Activated CD4-positive, CD25-positive, alpha-beta regulatory T cell treated with anti-CD3 and anti-CD28 coated beads, Interleukin-2, amount 50 U/mL, for 24 hours (primary cell): ENCODE results near the gene POU3F1.

ENCODE experiments used
- ATAC-seq, 2 donors: fragments of 150-1000 bp; cut with Tn5 transposase; one replicate each; pipeline ENCODE4 v1.10.0; 2021; ENCODE audit warnings: mild to moderate bottlenecking in 1 of 2, moderate library complexity in 1 of 2

Gene POU3F1

DNA sequence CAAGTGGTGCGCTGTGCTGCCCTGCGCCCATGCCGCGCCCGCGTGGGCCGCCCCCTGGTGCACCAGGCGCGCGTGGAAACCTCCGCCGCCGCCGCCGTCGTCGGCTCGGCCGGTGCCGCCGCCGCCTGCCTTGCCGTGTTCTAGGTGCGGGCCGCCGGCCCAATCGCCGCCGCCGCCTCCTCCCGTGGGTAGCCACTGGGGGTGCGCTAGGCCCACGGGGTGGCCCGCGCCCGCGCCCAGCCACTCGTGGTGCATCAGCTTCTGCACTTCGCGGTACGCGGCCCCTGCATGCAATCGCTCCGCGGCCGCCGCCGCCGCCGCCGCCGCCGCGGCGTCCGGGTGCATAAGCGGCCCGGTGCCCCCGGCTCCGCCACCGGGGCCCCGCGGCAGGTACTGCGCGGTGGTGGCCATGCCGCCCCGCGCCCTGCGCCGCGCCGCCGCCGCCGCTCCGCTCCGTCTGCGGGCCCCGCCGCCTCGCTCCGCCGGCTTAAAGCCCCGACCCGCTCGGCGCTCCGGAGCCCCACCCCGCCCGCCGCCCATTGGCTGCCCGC lies at the start of gene POU3F1:
Gene POU3F1 (minus strand): TSS at position 461 of the 551 bp plus-strand sequence. CDS start 50 bp downstream, at position 411.
- no peak for ATAC-seq

DNA sequence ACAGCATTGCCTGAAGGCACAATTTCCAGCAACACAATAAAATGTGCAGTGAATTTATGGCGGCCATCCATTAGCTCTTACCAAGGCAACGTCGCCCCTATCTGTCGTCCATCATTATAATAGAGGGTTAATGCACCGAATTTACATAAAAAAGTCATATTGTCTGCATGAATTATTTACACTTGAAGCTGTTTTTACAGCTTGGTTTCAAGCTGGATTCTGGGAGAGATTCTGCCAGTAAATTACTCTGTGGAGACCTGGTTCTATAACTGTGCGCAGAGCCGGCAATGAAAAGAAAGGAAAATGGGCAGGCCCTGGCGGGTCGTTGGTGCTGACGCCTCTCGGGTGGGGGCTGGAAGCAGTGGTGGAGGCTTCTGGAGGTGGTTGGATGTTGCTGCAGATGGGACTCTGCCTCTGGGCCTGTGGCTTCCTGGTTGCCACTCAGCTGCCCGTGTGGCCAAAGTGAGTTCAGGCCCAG lies 48.9 kb upstream of the POU3F1 start:
- ATAC-seq = no peak

DNA sequence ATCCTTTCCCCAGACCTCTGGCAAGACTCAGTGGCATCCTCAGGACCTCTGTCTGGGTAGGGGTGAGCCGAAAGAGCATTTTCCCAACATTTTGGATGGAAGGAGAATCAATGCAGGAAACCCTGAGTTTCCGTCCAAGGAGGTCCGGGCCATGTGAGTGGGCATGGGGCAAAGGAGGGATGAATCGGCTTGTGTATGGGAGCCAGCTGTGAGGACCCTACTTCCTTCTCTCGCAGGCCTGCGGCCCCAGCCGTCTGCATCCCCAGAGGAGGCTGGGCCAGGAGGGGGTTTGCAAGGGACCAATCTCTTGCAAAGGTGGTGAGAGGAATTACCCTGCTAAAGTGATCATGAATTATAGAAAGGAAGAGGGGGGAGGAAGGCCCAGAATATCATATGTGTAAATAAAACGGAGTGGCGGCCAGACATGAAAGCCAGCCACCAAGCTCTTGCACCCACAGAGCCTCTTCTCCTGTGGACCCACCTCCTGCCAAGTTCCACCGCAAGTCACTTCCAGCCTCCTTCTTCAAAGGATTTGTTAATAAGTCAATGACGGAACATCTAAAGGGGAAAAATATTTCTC lies 48.2 kb upstream of the POU3F1 start:
- ATAC-seq = no peak

GRCh38 chr1:38093569-38094520 lies 47.3 kb upstream of the POU3F1 start:
- no peak for ATAC-seq

- no peak for ATAC-seq
Observed at GRCh38 chr1:38092256-38092655, 45.7 kb upstream of the POU3F1 start.

GRCh38 chr1:38090796-38091195 lies 44.2 kb upstream of the POU3F1 start:
- no peak for ATAC-seq

DNA sequence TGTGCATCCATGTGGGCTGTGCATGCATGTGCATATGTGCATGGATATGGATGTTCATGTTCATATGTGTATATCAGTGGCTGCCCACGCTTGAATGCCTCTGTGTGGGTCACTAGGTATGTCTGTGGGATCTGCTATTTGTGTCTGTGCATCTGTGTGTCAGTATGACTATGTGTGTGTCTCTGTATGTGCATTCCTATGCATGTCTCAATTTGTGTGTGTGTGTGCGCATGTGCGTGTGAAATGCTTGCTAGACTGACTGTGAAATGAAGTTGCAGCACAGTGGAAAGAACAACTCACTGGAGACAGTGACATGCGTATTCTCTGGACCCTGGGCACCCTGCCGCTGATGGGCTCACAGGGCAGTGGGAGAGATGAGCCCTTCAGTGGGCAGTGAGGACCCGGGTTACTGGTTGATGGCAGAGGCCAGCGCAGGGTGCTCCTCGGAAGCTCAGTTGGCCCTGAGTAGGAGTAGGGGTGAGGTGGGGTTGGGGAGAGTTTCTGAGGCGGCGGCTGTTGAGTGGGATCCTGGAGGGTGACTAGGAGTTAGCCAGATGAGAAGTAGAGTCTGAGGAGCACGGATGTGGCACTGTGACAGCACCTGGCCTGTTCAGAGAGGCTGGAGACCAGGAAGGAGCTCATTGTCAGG lies 43.2 kb upstream of the POU3F1 start:
- ATAC-seq = no peak

GRCh38 chr1:38088791-38089190 lies 42.2 kb upstream of the POU3F1 start:
- no peak for ATAC-seq

- ATAC-seq = no peak
Observed at GRCh38 chr1:38088366-38088765, 41.8 kb upstream of the POU3F1 start.

GRCh38 chr1:38087676-38088075 lies 41.1 kb upstream of the POU3F1 start:
- no peak for ATAC-seq

DNA sequence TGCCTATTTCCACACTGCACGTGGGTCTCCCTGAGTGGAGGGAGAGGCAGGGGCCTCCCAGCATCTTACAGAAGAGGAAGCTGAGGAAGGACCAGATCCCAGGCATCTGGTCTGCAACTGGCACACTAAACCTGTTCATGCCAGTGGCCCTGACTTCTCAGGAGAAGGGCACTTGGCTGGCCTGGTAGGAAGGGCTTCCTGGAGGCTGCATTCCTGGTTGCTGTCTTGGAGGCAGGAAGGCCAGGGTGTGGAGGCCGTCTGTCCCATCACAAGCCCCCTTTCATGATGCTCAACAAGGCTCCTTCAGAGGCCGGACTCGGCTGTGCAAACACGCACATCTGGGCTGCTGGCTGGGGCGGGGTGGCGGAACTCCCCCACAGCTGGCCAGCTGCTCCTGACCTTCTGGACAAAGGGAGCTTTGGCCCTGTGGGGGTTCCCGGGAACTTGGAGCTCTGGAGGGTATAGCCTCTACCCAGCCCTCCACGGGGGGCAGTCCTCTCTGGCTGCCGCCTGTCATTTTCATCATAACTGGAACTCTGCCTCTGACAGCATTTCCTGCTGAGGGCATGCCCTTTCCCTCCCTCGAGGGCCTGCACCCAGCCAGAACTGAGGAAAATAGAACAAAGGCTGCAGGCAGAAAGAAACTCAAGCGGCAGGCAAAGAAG lies 39.2 kb upstream of the POU3F1 start:
- no peak for ATAC-seq

GRCh38 chr1:38084700-38085099 lies 38.1 kb upstream of the POU3F1 start:
- ATAC-seq = no peak

- no peak for ATAC-seq
Observed at GRCh38 chr1:38084113-38084512, 37.5 kb upstream of the POU3F1 start.

- no peak for ATAC-seq
Observed at GRCh38 chr1:38083541-38083940, 36.9 kb upstream of the POU3F1 start.

DNA sequence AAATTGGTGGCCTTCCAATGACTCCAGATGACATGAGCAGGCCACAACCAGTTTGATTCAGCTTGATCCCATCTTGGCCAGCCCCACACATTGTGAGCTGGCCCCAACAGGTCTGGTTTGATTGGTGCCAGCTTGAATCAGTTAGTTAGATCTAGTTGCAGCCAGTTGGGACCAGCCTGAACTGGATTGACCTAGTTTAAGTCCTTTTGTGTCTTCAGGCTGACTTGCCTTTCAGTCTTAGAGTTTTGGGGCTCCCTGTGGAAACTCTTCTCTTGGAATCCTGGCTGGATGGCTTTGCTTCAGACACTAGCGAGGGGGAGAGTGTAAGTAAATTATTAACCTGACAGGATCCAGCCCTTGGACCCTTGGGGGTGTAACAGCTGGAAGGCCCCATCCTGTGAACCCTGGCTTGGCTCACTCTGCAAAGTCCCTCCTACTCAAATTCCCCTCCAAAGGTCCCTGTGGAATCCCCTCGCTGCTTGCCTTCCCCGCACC lies 36.2 kb upstream of the POU3F1 start:
- ATAC-seq = no peak

- ATAC-seq = no peak
Observed at GRCh38 chr1:38079019-38079418, 32.4 kb upstream of the POU3F1 start.

DNA sequence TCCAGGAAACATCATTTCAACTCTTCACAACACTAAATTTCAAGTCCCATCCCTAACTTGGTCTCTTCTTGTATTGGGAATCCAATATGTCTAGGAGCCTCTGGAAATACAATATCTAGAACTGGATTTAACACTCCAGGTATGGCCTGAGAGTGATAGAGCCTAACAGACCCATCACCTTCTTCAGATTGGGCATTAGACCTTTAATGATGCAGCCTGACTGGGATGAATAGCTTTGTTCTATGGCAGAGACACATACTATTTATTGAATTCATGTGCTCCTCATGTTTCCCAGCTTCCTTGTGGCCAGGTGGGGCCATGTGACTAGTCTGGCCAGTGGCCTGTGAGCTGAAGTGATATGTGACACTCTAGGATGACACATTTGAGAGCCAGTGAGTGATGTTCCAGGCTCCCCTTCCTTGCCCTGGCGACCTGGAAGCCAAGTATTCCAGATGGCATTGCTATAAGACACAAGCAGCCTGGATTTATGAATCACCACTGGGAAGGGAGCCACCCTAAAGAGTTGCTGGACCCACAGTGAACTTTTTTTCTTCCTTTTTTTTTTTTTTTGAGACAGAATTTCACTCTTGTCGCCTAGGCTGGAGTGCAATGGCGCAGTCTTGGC lies 31.0 kb upstream of the POU3F1 start:
- no peak for ATAC-seq

- no peak for ATAC-seq
Observed at GRCh38 chr1:38076455-38076854, 29.9 kb upstream of the POU3F1 start.

DNA sequence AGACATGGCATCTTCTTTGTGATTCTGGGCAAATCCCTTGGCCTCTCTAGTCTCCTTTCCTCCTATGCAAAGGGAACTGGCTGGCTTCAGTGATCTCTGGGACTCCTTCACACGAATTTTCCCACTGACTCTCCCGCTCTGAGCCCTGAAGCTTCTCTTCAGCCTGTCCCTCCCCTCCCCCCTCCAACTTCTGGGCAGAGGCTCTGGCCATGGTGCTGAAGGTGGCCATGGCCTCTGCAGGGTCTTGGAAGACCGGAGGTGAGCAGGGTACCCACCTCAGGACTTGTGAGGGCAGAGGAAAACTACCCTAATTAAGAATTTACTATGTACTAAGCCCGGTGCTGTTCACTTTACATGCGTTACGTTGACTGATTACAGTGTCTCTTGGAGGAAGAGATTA lies 29.4 kb upstream of the POU3F1 start:
- ATAC-seq = no peak

DNA sequence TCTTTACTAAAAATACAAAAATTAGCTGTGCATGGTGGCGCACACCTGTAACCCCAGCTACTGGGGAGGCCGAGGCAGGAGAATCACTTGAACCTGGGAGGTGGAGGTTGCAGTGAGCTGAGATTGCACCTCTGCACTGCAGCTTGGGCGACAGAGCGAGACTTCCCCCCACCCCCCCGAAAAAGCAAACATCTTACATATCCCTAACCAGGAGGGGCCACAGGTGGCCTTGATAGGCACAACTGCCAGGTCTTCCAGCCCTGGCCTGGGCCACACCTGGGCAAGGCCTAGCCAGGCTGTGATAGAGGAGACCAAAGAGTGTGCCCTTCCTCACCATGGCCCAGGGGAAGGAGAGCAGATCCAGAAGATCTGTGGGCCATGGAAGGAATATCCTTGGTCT lies 28.6 kb upstream of the POU3F1 start:
- ATAC-seq = no peak

GRCh38 chr1:38074302-38074677 lies 27.7 kb upstream of the POU3F1 start:
- ATAC-seq = no peak
